Endothelial cell of umbilical vein (primary cell): ENCODE data around the gene TRIM2. TPM values are rescaled to one million over a fixed set of nuclear protein-coding genes. Genes with fewer than 3 reads are reported as not detected.

ENCODE experiments used
- BruUV-seq: library from RNA; stranded (reverse); fragments of 400-500 nt; replicated peaks from 2 replicates; lab custom pipeline; 2021; lab: Mats Ljungman, UMichigan
- CTCF ChIA-PET: fragments of 300-600, 350-600 bp; sonication (Branson Sonifier 250); formaldehyde crosslinking; loops from one replicate; lab custom pipeline; 2021; ENCODE audit warnings: antibody characterized with exemption, inconsistent platforms; lab: Charles Lee
- POLR2A ChIA-PET: fragments of 300-600, 350-600 bp; sonication (Branson Sonifier 250); formaldehyde crosslinking; loops from one replicate; lab custom pipeline; 2021; ENCODE audit warnings: antibody characterized with exemption, inconsistent platforms; lab: Charles Lee
- DNase-seq: peaks from one replicate; pipeline ENCODE4 v3.0.0-alpha.2; 2011; ENCODE audit warnings: low read depth, low spot score
- FAIRE-seq: peaks from 2 replicates; lab custom pipeline; 2011; peaks lifted over from hg19 to GRCh38; lab: Jason Lieb, UNC
- H2AFZ ChIP-seq: 2 replicates; pipeline ENCODE4 v1.6.0; 2012; ENCODE audit warnings: low read depth, low read length, control low read depth, inconsistent platforms
- H3K27ac ChIP-seq: 2 replicates; pipeline ENCODE4 v1.5.1; 2011; ENCODE audit warnings: low read depth, mild to moderate bottlenecking, control low read depth, low read length, moderate library complexity; ENCODE audit not compliant: insufficient read depth
- H3K27me3 ChIP-seq, 2 experiments: 2 replicates each; pipeline versions ENCODE4 v1.6.0 to v1.6.1; 2011; ENCODE audit warnings: low read length in 2 of 2, mixed read lengths in 1 of 2; ENCODE audit not compliant: control insufficient read depth in 2 of 2, insufficient read depth in 2 of 2
- H3K36me3 ChIP-seq, 2 experiments: 2 replicates in 1 of 2; 3 replicates in 1 of 2; pipeline ENCODE4 v1.5.1; 2011; ENCODE audit warnings: low read length in 2 of 2, mild to moderate bottlenecking in 1 of 2, moderate library complexity in 1 of 2; ENCODE audit not compliant: control insufficient read depth in 2 of 2, insufficient read depth in 2 of 2; ENCODE audit errors: extremely low read depth in 1 of 2
- H3K4me1 ChIP-seq: 3 replicates; pipeline ENCODE4 v1.5.1; 2011; ENCODE audit warnings: mild to moderate bottlenecking, low read length; ENCODE audit not compliant: control insufficient read depth, insufficient read depth; ENCODE audit errors: extremely low read depth
- H3K4me2 ChIP-seq: 2 replicates; pipeline ENCODE4 v1.6.1; 2011; ENCODE audit warnings: low read length, control low read depth, mixed read lengths; ENCODE audit not compliant: insufficient read depth
- H3K4me3 ChIP-seq, 3 experiments: fragments of 200-600 bp in 1 of 3; sonication (generic), shearing (Covaris generic) in 1 of 3; replicated peaks in 1 of 3; 2 replicates each; pipeline ENCODE4 v1.5.1; 2011 to 2016; ENCODE audit warnings: control low read depth in 3 of 3, low read length in 3 of 3, mild to moderate bottlenecking in 2 of 3, inconsistent platforms in 1 of 3, low read depth in 1 of 3, moderate library complexity in 1 of 3; ENCODE audit not compliant: insufficient read depth in 1 of 3
- H3K79me2 ChIP-seq: 2 replicates; pipeline ENCODE4 v1.6.0; 2012; ENCODE audit warnings: low read length, inconsistent platforms; ENCODE audit not compliant: control insufficient read depth, insufficient read depth
- H3K9ac ChIP-seq: replicated peaks from 2 replicates; pipeline ENCODE3; 2011; ENCODE audit warnings: low read length, control low read depth; ENCODE audit not compliant: insufficient read depth; ENCODE audit errors: extremely low read depth
- H3K9me1 ChIP-seq: replicated peaks from 3 replicates; pipeline ENCODE4 v1.6.0; 2011; ENCODE audit warnings: mild to moderate bottlenecking, low read length; ENCODE audit not compliant: control insufficient read depth, insufficient read depth; ENCODE audit errors: extremely low read depth
- H3K9me3 ChIP-seq: replicated peaks from 2 replicates; pipeline ENCODE4 v1.5.1; 2012; ENCODE audit warnings: low read length, inconsistent platforms; ENCODE audit not compliant: control insufficient read depth, insufficient read depth
- H4K20me1 ChIP-seq: replicated peaks from 2 replicates; pipeline ENCODE3; 2011; ENCODE audit warnings: mild to moderate bottlenecking, low read length; ENCODE audit not compliant: control insufficient read depth, insufficient read depth; ENCODE audit errors: extremely low read depth
- EZH2 ChIP-seq: IDR thresholded peaks from 2 replicates; pipeline ENCODE4 v1.6.1; 2012; ENCODE audit warnings: borderline replicate concordance, low read depth, mild to moderate bottlenecking, moderate library complexity, low read length, inconsistent platforms; ENCODE audit not compliant: severe bottlenecking
- FOS ChIP-seq: IDR thresholded peaks from 2 replicates; pipeline ENCODE4 v1.6.1; 2011; ENCODE audit warnings: mild to moderate bottlenecking, low read length, moderate library complexity, borderline replicate concordance; ENCODE audit not compliant: insufficient read depth
- GATA2 ChIP-seq: IDR thresholded peaks from 2 replicates; pipeline ENCODE4 v1.7.0; 2011; ENCODE audit warnings: low read depth, mild to moderate bottlenecking, moderate library complexity, mixed read lengths, low read length; ENCODE audit not compliant: insufficient read length, insufficient read depth
- JUN ChIP-seq: IDR thresholded peaks from 2 replicates; pipeline ENCODE4 v1.6.1; 2011; ENCODE audit warnings: borderline replicate concordance, low read depth; ENCODE audit not compliant: insufficient read length, insufficient read depth
- MYC ChIP-seq: IDR thresholded peaks from one replicate; pipeline ENCODE4 v1.6.1; 2011; ENCODE audit warnings: mild to moderate bottlenecking, low read depth, low read length
- POLR2A ChIP-seq: IDR thresholded peaks from 2 replicates; pipeline ENCODE4 v1.6.1; 2012; ENCODE audit warnings: low read depth, mild to moderate bottlenecking, control low read depth, low read length
- POLR2AphosphoS5 ChIP-seq: IDR thresholded peaks from 2 replicates; pipeline ENCODE4 v1.6.1; 2012; ENCODE audit warnings: low read depth, mild to moderate bottlenecking, control low read depth, low read length, moderate library complexity; ENCODE audit not compliant: insufficient read depth
- dilution Hi-C: fragments of 300-500 bp; cut with MboI; formaldehyde crosslinking; loops from one replicate; pipeline ENCODE4 v1.15.0; 2019; ENCODE audit warnings: low sequenced_read_pairs; ENCODE audit not compliant: extremely low pct_ligation_motif_present
- intact Hi-C: fragments of 100-400 bp; cut with micrococcal nuclease; formaldehyde crosslinking; loops from one replicate; pipeline ENCODE4 v1.10.0; 2022
- polyA plus RNA-seq, 4 experiments: library from polyadenylated mRNA; depleted of rRNA in 3 of 4; stranded (reverse) in 3 of 4; unstranded in 1 of 4; fragments of >200 nt; gene quantifications; 2 replicates each; pipeline versions ENCODE4 v1.2.1 to v1.2.3, GENCODE V29; 2011 to 2012; ENCODE audit warnings: missing spikeins in 1 of 4
- total RNA-seq: library from RNA; stranded (reverse); gene quantifications from 2 replicates; pipeline ENCODE4 v1.2.3, GENCODE V29; 2021
- TF ChIP-seq, protein P1 (sequence below), 2 donors: IDR thresholded peaks; 1 replicate in 1 of 2; 2 replicates in 1 of 2; pipeline ENCODE4 v1.5.1; 2011; ENCODE audit warnings: low read length in 2 of 2, mild to moderate bottlenecking in 2 of 2, moderate library complexity in 2 of 2, control low read depth in 1 of 2, inconsistent platforms in 1 of 2, low read depth in 1 of 2; ENCODE audit not compliant: insufficient read depth in 1 of 2; ENCODE audit errors: extremely low read depth in 1 of 2
- TF ChIP-seq, protein P2 (sequence below): IDR thresholded peaks from 2 replicates; pipeline ENCODE4 v1.6.1; 2011; ENCODE audit not compliant: insufficient read depth, insufficient read length

Gene TRIM2
- total and polyA plus RNA-seq, 2 donors (not counting 3 experiments of a cell fraction or from before 2014, with no cell fraction given): 6.8 to 19.7 TPM

DNA sequence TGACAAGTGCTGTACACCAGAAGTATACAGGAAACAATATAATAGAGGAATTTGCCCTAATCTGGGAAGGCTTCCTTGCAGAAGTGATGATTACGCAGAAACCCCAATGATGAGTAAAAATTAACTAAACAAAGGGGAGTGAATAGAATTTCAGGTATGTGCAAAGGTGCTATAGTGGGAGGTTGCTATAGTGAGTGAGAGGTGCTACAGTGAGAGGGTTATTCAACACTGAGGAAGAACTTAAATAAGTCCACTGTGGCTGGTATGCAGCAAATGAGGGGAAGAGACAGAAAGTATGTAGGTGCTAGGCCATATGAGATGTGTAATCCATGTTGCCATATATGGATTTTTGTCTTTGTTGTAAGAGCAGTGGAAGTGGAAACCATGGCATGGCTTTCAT lies 69.5 kb downstream of the TRIM2 start:
- Histone ChIP-seq H3K9me3 (no peaks in the 10 kb centered on the region), H3K4me2 (no peak overlapping the region), H3K36me3 (no peaks in the 10 kb centered on the region), H3K27me3 (no peaks in the 10 kb centered on the region), H3K9ac (no peak overlapping the region), H2AFZ (no peak overlapping the region), H4K20me1 (no peaks in the 10 kb centered on the region), H3K27ac (no peak overlapping the region), H3K9me1 (no peaks in the 10 kb centered on the region), H3K4me3 (no peak overlapping the region), H3K4me1 (no peaks in the 10 kb centered on the region), H3K79me2 (no peaks in the 10 kb centered on the region)
- intact Hi-C loops: no loop called here
- CTCF ChIA-PET: no interaction called here
- dilution Hi-C loops: no loop called here
- TF ChIP-seq GATA2: no peak
- no peak for TF ChIP-seq JUN
- TF ChIP-seq EZH2: no peak
- TF ChIP-seq, protein P1, sequence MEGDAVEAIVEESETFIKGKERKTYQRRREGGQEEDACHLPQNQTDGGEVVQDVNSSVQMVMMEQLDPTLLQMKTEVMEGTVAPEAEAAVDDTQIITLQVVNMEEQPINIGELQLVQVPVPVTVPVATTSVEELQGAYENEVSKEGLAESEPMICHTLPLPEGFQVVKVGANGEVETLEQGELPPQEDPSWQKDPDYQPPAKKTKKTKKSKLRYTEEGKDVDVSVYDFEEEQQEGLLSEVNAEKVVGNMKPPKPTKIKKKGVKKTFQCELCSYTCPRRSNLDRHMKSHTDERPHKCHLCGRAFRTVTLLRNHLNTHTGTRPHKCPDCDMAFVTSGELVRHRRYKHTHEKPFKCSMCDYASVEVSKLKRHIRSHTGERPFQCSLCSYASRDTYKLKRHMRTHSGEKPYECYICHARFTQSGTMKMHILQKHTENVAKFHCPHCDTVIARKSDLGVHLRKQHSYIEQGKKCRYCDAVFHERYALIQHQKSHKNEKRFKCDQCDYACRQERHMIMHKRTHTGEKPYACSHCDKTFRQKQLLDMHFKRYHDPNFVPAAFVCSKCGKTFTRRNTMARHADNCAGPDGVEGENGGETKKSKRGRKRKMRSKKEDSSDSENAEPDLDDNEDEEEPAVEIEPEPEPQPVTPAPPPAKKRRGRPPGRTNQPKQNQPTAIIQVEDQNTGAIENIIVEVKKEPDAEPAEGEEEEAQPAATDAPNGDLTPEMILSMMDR (IDR thresholded peaks at IDR 0.05; ENCODE audit: extremely low read depth in 1 of 2, insufficient read depth in 1 of 2, low read depth in 1 of 2, low read length in 2 of 2): no peak
- TF ChIP-seq FOS: no peak
- TF ChIP-seq POLR2A: no peak
- TF ChIP-seq POLR2AphosphoS5: no peak
- TF ChIP-seq MYC: no peak
- TF ChIP-seq, protein P2, sequence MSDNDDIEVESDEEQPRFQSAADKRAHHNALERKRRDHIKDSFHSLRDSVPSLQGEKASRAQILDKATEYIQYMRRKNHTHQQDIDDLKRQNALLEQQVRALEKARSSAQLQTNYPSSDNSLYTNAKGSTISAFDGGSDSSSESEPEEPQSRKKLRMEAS: no peak
- POLR2A ChIA-PET: no interaction called here
- no TSS peak for BruUV-seq
- no peak for FAIRE-seq
- no peak for DNase-seq
